ENCODE data around the gene AKT1S1. TPM values are rescaled to one million over a fixed set of nuclear protein-coding genes. Genes with fewer than 3 reads are reported as not detected.

The AKT1S1 gene
- total RNA-seq, 1 donor from 2014 or later = 2.3 TPM

DNA sequence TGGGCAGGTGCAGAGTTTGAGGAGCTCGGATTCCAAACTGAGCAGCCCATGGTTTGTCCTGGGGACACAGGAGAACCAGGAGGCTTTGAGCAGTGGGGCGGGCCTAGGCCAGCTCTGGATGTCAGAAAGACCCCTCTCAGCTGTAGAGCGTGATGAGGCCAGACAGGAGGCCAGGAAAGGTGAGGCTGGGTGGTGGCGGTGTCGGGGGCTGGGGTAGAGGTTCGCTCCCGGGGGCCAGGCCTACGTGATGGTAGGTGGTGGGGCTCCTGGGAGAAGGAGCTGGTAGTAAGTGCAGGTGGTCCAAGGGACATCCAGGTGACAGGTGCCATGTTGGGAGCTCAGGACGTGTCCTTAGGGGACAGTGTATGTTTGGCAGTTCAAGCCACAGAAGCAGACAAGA is 39.7 kb downstream of the AKT1S1 start:
- H3K9me3 Mint-ChIP-seq = no peaks in the 10 kb centered on the region
- Histone ChIP-seq H3K4me3 (no peak overlapping the region), H3K9me3 (ENCODE audit: low read depth) (no peaks in the 10 kb centered on the region), H3K79me2 (ENCODE audit: low read depth) (no peaks in the 10 kb centered on the region), H3K27ac (no peak overlapping the region), H3F3A (ENCODE audit: low read depth) (peaks cover 1% of the 10 kb centered on the region), H4K20me1 (ENCODE audit: low read depth) (peaks cover 8% of the 10 kb centered on the region), H3K9ac (no peak overlapping the region), H2AFZ (replicated peaks) (no peak overlapping the region), H3K27me3 (no peaks in the 10 kb centered on the region), H3K4me2 (no peak overlapping the region), H3K4me1 (no peaks in the 10 kb centered on the region), H3K36me3 (no peaks in the 10 kb centered on the region)
- peak overlapping the region; percentile 64 for H3K4me3 Mint-ChIP-seq
- no peak for DNase-seq (ENCODE audit: low spot score)
- H3K27me3 Mint-ChIP-seq (ENCODE audit: insufficient read depth, low read depth) = peaks cover 2% of the 10 kb centered on the region
- peak overlapping the region; percentile 16 for H3K27ac Mint-ChIP-seq
- TF ChIP-seq CTCF (IDR thresholded peaks at IDR 0.05) = no peak
- no peak for TF ChIP-seq EZH2 (IDR thresholded peaks at IDR 0.05)
- TF ChIP-seq EZH2phosphoT487 (IDR thresholded peaks at IDR 0.05) = no peak
- peaks cover 2% of the 10 kb centered on the region for H3K4me1 Mint-ChIP-seq
- H3K36me3 Mint-ChIP-seq = peaks cover 47% of the 10 kb centered on the region

DNA sequence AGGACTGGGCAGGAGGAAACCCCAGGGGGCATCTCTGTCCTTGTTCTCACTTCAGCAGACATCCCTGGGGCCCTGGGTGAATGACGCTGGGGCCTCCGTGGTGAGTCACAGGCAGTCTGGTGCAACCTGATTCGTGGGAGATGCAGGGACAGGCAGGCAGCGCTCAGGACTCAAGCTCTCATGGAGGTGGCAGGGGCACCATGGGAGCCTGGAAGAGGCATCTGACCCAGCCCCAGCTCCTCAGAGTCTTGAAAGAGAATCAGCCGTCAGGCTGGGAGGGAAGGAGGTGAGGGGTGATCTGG is 40.2 kb downstream of the AKT1S1 start:
- Histone ChIP-seq H3K9ac (no peak overlapping the region), H3K27ac (no peak overlapping the region), H3K4me1 (no peaks in the 10 kb centered on the region), H4K20me1 (ENCODE audit: low read depth) (peaks cover 8% of the 10 kb centered on the region), H3K9me3 (ENCODE audit: low read depth) (no peaks in the 10 kb centered on the region), H3K4me2 (no peak overlapping the region), H2AFZ (replicated peaks) (no peak overlapping the region), H3K79me2 (ENCODE audit: low read depth) (no peaks in the 10 kb centered on the region), H3K27me3 (no peaks in the 10 kb centered on the region), H3K36me3 (no peaks in the 10 kb centered on the region), H3K4me3 (no peak overlapping the region), H3F3A (ENCODE audit: low read depth) (no peaks in the 10 kb centered on the region)
- Mint-ChIP-seq H3K4me3 (peak overlapping the region; percentile 64), H3K27ac (peak overlapping the region; percentile 16), H3K9me3 (no peaks in the 10 kb centered on the region), H3K4me1 (peaks cover 2% of the 10 kb centered on the region), H3K27me3 (ENCODE audit: insufficient read depth, low read depth) (peaks cover 2% of the 10 kb centered on the region), H3K36me3 (peaks cover 47% of the 10 kb centered on the region)
- no peak for DNase-seq (ENCODE audit: low spot score)
- TF ChIP-seq CTCF (IDR thresholded peaks at IDR 0.05) (no peak), EZH2phosphoT487 (IDR thresholded peaks at IDR 0.05) (no peak), EZH2 (IDR thresholded peaks at IDR 0.05) (no peak)

- peaks cover 2% of the 10 kb centered on the region for H3K4me1 Mint-ChIP-seq
- no peaks in the 10 kb centered on the region for H3K4me1 ChIP-seq
- no peak overlapping the region for H3K27ac ChIP-seq
- no peak overlapping the region for H2AFZ ChIP-seq (replicated peaks)
- H3K27me3 Mint-ChIP-seq (ENCODE audit: insufficient read depth, low read depth) = peaks cover 2% of the 10 kb centered on the region
- no peak overlapping the region for H3K4me2 ChIP-seq
- peaks cover 8% of the 10 kb centered on the region for H4K20me1 ChIP-seq (ENCODE audit: low read depth)
- DNase-seq (ENCODE audit: low spot score) = no peak
- TF ChIP-seq EZH2phosphoT487 (IDR thresholded peaks at IDR 0.05) = no peak
- TF ChIP-seq EZH2 (IDR thresholded peaks at IDR 0.05) = no peak
- TF ChIP-seq CTCF (IDR thresholded peaks at IDR 0.05) = no peak
- no peaks in the 10 kb centered on the region for H3K9me3 ChIP-seq (ENCODE audit: low read depth)
- H3F3A ChIP-seq (ENCODE audit: low read depth) = no peaks in the 10 kb centered on the region
- H3K27ac Mint-ChIP-seq = no peak overlapping the region
- H3K4me3 Mint-ChIP-seq = no peak overlapping the region
- no peak overlapping the region for H3K4me3 ChIP-seq
- no peaks in the 10 kb centered on the region for H3K79me2 ChIP-seq (ENCODE audit: low read depth)
- no peaks in the 10 kb centered on the region for H3K27me3 ChIP-seq
- no peaks in the 10 kb centered on the region for H3K9me3 Mint-ChIP-seq
- peaks cover 51% of the 10 kb centered on the region for H3K36me3 Mint-ChIP-seq
- H3K9ac ChIP-seq = no peak overlapping the region
- H3K36me3 ChIP-seq = no peaks in the 10 kb centered on the region
Measured at GRCh38 chr19:49836176-49837008, 40.8 kb downstream of the AKT1S1 start.

Data from neural progenitor cell (in vitro differentiated cells).